Choroid plexus epithelial cell (primary cell): ENCODE data around the gene CRYL1.
A peak's percentile ranks its signal among the peaks of the same experiment; 100 is the strongest.

Source experiments
- DNase-seq: peaks from one replicate; pipeline ENCODE4 v3.0.0-alpha.2; 2010; ENCODE audit warnings: low read depth
- H3K4me3 ChIP-seq: 2 replicates; pipeline ENCODE4 v1.5.1; 2011; ENCODE audit warnings: low read depth, mild to moderate bottlenecking, control low read depth, low read length, moderate library complexity
- CTCF ChIP-seq: conservative IDR thresholded peaks from 2 replicates; pipeline ENCODE4 v1.5.1; 2011; ENCODE audit warnings: low read depth, mild to moderate bottlenecking, control low read depth, inconsistent platforms, low read length, moderate library complexity

CRYL1 gene

GRCh38 chr13:20359335-20359734 lies 166.3 kb downstream of the CRYL1 start:
- TF ChIP-seq CTCF, result no peak
- peak; percentile 95 for DNase-seq
- no peak overlapping the region for H3K4me3 ChIP-seq

GRCh38 chr13:20358022-20358421 lies 167.6 kb downstream of the CRYL1 start:
- no peak overlapping the region for H3K4me3 ChIP-seq
- no peak for TF ChIP-seq CTCF

GRCh38 chr13:20356444-20356843 lies 169.2 kb downstream of the CRYL1 start:
- TF ChIP-seq CTCF, result no peak
- H3K4me3 ChIP-seq, result no peak overlapping the region
- no peak for DNase-seq

More at GRCh38 chr13:20358022-20358421, 167.6 kb downstream of the CRYL1 start:
- DNase-seq, result no peak

- no peak for DNase-seq
- no peak overlapping the region for H3K4me3 ChIP-seq
- no peak for TF ChIP-seq CTCF
Observed at GRCh38 chr13:20354722-20355121, 170.9 kb downstream of the CRYL1 start.

- H3K4me3 ChIP-seq, result no peak overlapping the region
- DNase-seq, result peak; percentile 76
- no peak for TF ChIP-seq CTCF
Observed at GRCh38 chr13:20353973-20354372, 171.7 kb downstream of the CRYL1 start.
